Adrenal gland (tissue), 12 donors: Measurements from ENCODE around the gene PRORP. TPM values are rescaled to one million over a fixed set of nuclear protein-coding genes. Genes with fewer than 3 reads are reported as not detected.

Source experiments
- DNase-seq, 7 donors: peaks; one replicate each; pipeline ENCODE4 v3.0.0-alpha.2; 2019 to 2020
- H3K27ac ChIP-seq, 5 donors: fragments of 200-600 bp; sonication (generic) in 4 of 5; 1 replicate in 3 of 5; 2 replicates in 2 of 5; pipeline versions ENCODE4 v1.5.1 to v1.8.0; 2016 to 2020; ENCODE audit warnings: mild to moderate bottlenecking in 1 of 5
- H3K27me3 ChIP-seq: fragments of 200-600 bp; 2 replicates; pipeline ENCODE4 v1.8.0; 2021
- H3K36me3 ChIP-seq, 2 donors: fragments of 200-600 bp; replicated peaks in 1 of 2; 1 replicate in 1 of 2; 2 replicates in 1 of 2; pipeline versions ENCODE4 v1.5.1 to v1.8.0; 2018 to 2022
- H3K4me1 ChIP-seq, 2 donors: fragments of 200-600 bp; replicated peaks in 1 of 2; 1 replicate in 1 of 2; 2 replicates in 1 of 2; pipeline versions ENCODE4 v1.5.1 to v1.8.0; 2018 to 2021
- H3K4me3 ChIP-seq, 4 donors: fragments of 200-600 bp; sonication (generic) in 3 of 4; one replicate each; pipeline ENCODE4 v1.5.1; 2016 to 2018
- H3K9me3 ChIP-seq, 3 donors: fragments of 200-600 bp; sonication (generic) in 1 of 3; replicated peaks in 1 of 3; 1 replicate in 2 of 3; 2 replicates in 1 of 3; pipeline versions ENCODE4 v1.5.1 to v1.8.0; 2016 to 2021
- POLR2A ChIP-seq, 2 donors: fragments of 450-650 bp; IDR thresholded peaks; one replicate each; pipeline ENCODE4 v1.6.1; 2017; ENCODE audit warnings: antibody characterized with exemption in 2 of 2, mild to moderate bottlenecking in 2 of 2, moderate library complexity in 1 of 2
- WGBS, 4 donors: extraction: QIAGEN DNeasy Blood & Tissue Kit in 2 of 4; methylation state at CpG; one replicate each; pipeline versions ENCODE4 v1.1.5 to v1.1.7; 2013 to 2017; 5-methylcytosine and 5-hydroxymethylcytosine counted together
- intact Hi-C, 2 donors: fragments of 100-400 bp; cut with DNase I; formaldehyde crosslinking; loops; one replicate each; pipeline versions ENCODE4 v1.14.1 to v1.15.0; 2022 to 2023
- polyA plus RNA-seq, 3 donors: library from polyadenylated mRNA; stranded (reverse); fragments of 200-250 nt in 2 of 3; fragments of 350-450 nt in 1 of 3; fragmentation: Illumina TruSeq in 1 of 3; extraction: RNeasy Lipid Tissue Mini Kit (QIAGEN cat#74804) in 1 of 3; gene quantifications; one replicate each; pipeline ENCODE4 v1.2.3, GENCODE V29; 2013 to 2014
- total RNA-seq, 9 donors: library from RNA; depleted of rRNA in 4 of 9; stranded (reverse); fragments of >200 nt in 4 of 9; fragments of 120-200 nt in 1 of 9; fragmentation: NEBNext Ultra II Directional in 1 of 9; extraction: Animal tissue kit (Norgen Biotek cat#: 25700) in 1 of 9; gene quantifications; one replicate each; pipeline versions ENCODE4 v1.1.0 to v1.2.4, GENCODE V29; 2013 to 2023
- TF ChIP-seq, protein P1 (sequence below), 6 experiments: fragments of 450-650 bp in 4 of 6; fragments of 200-600 bp in 2 of 6; sonication (generic) in 1 of 6; IDR thresholded peaks; 1 replicate in 5 of 6; 2 replicates in 1 of 6; pipeline versions ENCODE4 v1.5.1 to v1.8.0; 2016 to 2021; ENCODE audit warnings: antibody characterized with exemption in 6 of 6, mild to moderate bottlenecking in 2 of 6, moderate library complexity in 1 of 6
- donor health status: healthy with polysubstance abuse.
- donor health status: Bipolar disorder and iron deficiency.
- donor health status: DM: yes; HTN: yes; CAD: no.
- donor health status: DM: no; HTN: no; CAD: no.
- donor health status: DM: no; HTN: no; CAD: no.
- donor health status: DM: yes; HTN: yes; CAD: no.

Gene PRORP
- total and polyA plus RNA-seq, 12 donors, result 3.9 to 52.2 (median 31.6) TPM

DNA sequence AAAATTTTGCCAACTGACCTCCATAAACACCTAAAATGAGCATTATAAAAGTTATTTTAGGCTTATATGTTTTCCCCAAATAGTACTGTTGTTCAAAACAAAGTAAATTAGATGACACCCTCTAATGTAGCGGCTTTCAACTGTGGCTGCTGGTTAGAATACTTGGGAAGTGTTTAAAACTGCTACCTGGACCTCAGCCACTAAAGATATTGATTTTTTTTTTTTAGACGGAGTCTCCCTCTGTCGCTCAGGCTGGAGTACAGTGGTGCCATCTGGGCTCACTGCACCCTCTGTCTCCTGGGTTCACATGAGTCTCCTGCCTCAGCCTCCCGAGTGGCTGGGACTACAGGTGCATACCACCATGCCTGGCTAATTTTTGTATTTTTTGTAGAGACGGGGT, 16.2 kb downstream of the PRORP start:
- Histone ChIP-seq H3K9me3 (no peaks in the 10 kb centered on the region), H3K4me1 (peaks cover 0 to 4% of the 10 kb centered on the region in 2 donors), H3K27me3 (no peaks in the 10 kb centered on the region), H3K27ac (no peak overlapping the region), H3K4me3 (no peak overlapping the region), H3K36me3 (peaks cover 0 to 3% of the 10 kb centered on the region in 2 donors)
- TF ChIP-seq, protein P1, sequence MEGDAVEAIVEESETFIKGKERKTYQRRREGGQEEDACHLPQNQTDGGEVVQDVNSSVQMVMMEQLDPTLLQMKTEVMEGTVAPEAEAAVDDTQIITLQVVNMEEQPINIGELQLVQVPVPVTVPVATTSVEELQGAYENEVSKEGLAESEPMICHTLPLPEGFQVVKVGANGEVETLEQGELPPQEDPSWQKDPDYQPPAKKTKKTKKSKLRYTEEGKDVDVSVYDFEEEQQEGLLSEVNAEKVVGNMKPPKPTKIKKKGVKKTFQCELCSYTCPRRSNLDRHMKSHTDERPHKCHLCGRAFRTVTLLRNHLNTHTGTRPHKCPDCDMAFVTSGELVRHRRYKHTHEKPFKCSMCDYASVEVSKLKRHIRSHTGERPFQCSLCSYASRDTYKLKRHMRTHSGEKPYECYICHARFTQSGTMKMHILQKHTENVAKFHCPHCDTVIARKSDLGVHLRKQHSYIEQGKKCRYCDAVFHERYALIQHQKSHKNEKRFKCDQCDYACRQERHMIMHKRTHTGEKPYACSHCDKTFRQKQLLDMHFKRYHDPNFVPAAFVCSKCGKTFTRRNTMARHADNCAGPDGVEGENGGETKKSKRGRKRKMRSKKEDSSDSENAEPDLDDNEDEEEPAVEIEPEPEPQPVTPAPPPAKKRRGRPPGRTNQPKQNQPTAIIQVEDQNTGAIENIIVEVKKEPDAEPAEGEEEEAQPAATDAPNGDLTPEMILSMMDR (IDR thresholded peaks at IDR 0.05), result no peak
- TF ChIP-seq POLR2A (IDR thresholded peaks at IDR 0.05), result no peak
- DNase-seq, result no peak
- intact Hi-C loops, result loop anchor here in 1 of 2 donors (5.0 kb wide), 1 partner anchor 274 kb away; no protein-coding TSS in a partner anchor
- 90 to 100% (median 91%) methylated on average over 5 of the region's 5 CpGs; no CpG with 5 or more reads in 1 of the 4 donors for WGBS, 4 donors

DNA sequence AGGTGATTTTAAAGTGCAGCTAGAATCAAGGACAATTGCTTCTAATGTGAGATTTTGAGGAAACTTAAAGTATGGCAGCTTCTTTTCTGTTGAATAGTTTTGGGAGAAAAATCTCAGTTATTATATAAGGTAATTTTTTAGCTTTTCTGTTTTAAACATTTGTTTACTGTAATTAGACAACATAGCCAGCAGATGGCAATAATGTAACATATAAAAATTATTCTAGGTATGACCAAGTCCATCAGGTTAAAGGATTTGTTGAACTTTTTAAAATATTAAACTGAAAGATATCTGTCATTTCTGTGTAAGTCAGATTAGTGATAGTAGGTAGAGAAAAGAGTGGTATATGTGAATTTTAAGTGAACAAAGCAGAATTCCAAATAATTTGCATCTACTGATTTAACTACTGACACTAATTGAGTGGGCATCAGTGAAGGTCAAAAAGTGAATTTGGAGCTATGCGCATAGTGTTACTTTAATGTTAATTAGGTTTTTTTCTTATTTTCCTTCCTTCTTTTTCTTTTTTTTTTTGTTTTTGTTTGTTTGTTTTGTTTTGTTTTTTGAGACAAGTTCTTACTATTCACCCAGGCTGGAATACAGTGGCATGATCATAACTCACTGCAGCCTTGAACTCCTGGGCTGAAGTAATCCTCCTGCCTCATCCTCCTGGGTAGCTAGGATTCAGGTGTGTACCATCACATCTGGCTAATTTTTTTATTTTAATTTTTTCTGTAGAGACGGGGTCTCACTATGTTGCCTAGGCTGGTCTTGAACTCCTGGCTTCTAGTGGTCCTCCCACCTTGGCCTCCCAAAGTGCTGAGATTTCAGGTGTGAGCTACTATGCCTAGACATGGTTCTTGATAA, 18.6 kb downstream of the PRORP start:
- 92 to 97% (median 96%) methylated on average over 2 of the region's 2 CpGs; no CpG with 5 or more reads in 1 of the 4 donors for WGBS, 4 donors
- Histone ChIP-seq H3K4me1 (peaks cover 0 to 4% of the 10 kb centered on the region in 2 donors), H3K36me3 (peaks cover 0 to 3% of the 10 kb centered on the region in 2 donors), H3K9me3 (no peaks in the 10 kb centered on the region), H3K27ac (no peak overlapping the region), H3K4me3 (no peak overlapping the region), H3K27me3 (no peaks in the 10 kb centered on the region)
- intact Hi-C loops, result loop anchor here in 1 of 2 donors (5.0 kb wide), 1 partner anchor 271 kb away; no protein-coding TSS in a partner anchor
- DNase-seq, result no peak
- no peak for TF ChIP-seq POLR2A (IDR thresholded peaks at IDR 0.05)
- TF ChIP-seq, protein P1 (IDR thresholded peaks at IDR 0.05), result peak in 4 of 6 experiments; percentile 57 to 79 (median 64)

DNA sequence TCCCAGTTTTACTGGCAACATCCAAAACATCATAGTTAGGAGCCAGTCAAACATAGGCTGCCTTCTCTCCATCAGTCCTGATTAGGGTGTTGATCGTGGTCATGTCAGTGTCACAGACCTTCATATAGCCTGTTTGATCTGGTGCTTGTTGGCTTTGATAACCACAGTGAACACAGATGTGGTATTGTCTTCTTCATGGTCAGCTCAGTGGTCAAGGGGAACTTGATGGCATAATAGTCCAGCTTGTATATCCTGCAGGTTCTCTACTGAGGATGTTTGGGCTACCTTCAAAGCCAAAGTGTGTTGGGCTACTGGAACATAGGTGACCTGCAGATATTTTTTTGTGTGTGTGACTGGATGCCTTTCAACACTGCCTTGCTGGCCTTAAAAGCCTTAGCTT, 21.7 kb downstream of the PRORP start:
- no peaks in the 10 kb centered on the region for H3K36me3 ChIP-seq
- 92 to 100% (median 98%) methylated on average over 1 of the region's 1 CpG; no CpG with 5 or more reads in 1 of the 4 donors for WGBS, 4 donors
- no peak overlapping the region for H3K4me3 ChIP-seq
- intact Hi-C loops, result loop anchor here in 1 of 2 donors (5.0 kb wide), 1 partner anchor 268 kb away; no protein-coding TSS in a partner anchor
- DNase-seq, result no peak
- H3K27me3 ChIP-seq, result no peaks in the 10 kb centered on the region
- TF ChIP-seq, protein P1 (IDR thresholded peaks at IDR 0.05), result no peak
- no peak for TF ChIP-seq POLR2A (IDR thresholded peaks at IDR 0.05)
- peaks cover 0 to 4% of the 10 kb centered on the region in 2 donors for H3K4me1 ChIP-seq
- no peak overlapping the region for H3K27ac ChIP-seq
- H3K9me3 ChIP-seq, result no peaks in the 10 kb centered on the region

GRCh38 chr14:35146711-35147149, 24.4 kb downstream of the PRORP start:
- TF ChIP-seq, protein P1 (IDR thresholded peaks at IDR 0.05), result no peak
- no peak for TF ChIP-seq POLR2A (IDR thresholded peaks at IDR 0.05)
- WGBS, 4 donors, result 85 to 92% (median 89%) methylated on average over 5 of the region's 5 CpGs
- intact Hi-C loops, result no loop called here

More at GRCh38 chr14:35146711-35147149, 24.4 kb downstream of the PRORP start:
- Histone ChIP-seq H3K27me3 (no peaks in the 10 kb centered on the region), H3K36me3 (no peaks in the 10 kb centered on the region), H3K27ac (no peak overlapping the region), H3K4me1 (no peaks in the 10 kb centered on the region), H3K4me3 (no peak overlapping the region), H3K9me3 (no peaks in the 10 kb centered on the region)
- DNase-seq, result no peak
